K562 (cell line): ENCODE measurements around the gene AIDA. TPM values are rescaled to one million over a fixed set of nuclear protein-coding genes. Genes with fewer than 3 reads are reported as not detected.

Experiments
- CAMTA2 ChIP-seq: fragments of 250-450 bp; sonication (Bioruptor Pico); conservative IDR thresholded peaks from 2 replicates; pipeline ENCODE4 v1.5.1; 2022
- CBX8 ChIP-seq: fragments of 200-600 bp; sonication (generic); IDR thresholded peaks from 2 replicates; pipeline ENCODE4 v1.6.1; 2012; ENCODE audit warnings: borderline replicate concordance, mixed run types, low read depth, mild to moderate bottlenecking, moderate library complexity, mixed read lengths, low read length, control low read depth, inconsistent platforms; ENCODE audit not compliant: poor library complexity, severe bottlenecking; ENCODE audit errors: extremely low read depth
- CGGBP1 ChIP-seq: fragments of 250-450 bp; sonication (Bioruptor Pico); IDR thresholded peaks from 2 replicates; pipeline ENCODE4 v1.9.0; 2021; ENCODE audit warnings: mild to moderate bottlenecking
- ERF ChIP-seq: fragments of 450-650 bp; formaldehyde crosslinking; IDR thresholded peaks from 2 replicates; pipeline ENCODE4 v1.4.0; 2020; ENCODE audit warnings: mild to moderate bottlenecking, mixed read lengths
- ETS1 ChIP-seq: conservative IDR thresholded peaks from 2 replicates; pipeline ENCODE4 v1.6.1; 2011; ENCODE audit warnings: low read depth, mild to moderate bottlenecking, low read length; ENCODE audit not compliant: control insufficient read depth
- FOXP4 ChIP-seq: sonication (generic); formaldehyde crosslinking; IDR thresholded peaks from 2 replicates; pipeline ENCODE4 v1.8.0; 2022; ENCODE audit warnings: mild to moderate bottlenecking, missing genetic modification reagents, borderline replicate concordance
- GTF3C2 ChIP-seq: IDR thresholded peaks from 3 replicates; pipeline ENCODE4 v1.6.1; 2011; ENCODE audit warnings: borderline replicate concordance, mild to moderate bottlenecking, moderate library complexity; ENCODE audit not compliant: insufficient read length; ENCODE audit errors: extremely low read depth
- PTBP1 ChIP-seq: fragments of 200-400 bp; formaldehyde crosslinking; IDR thresholded peaks from 2 replicates; pipeline ENCODE4 v1.6.1; 2017; ENCODE audit warnings: low read depth, low read length
- SETDB1 ChIP-seq: IDR thresholded peaks from one replicate; pipeline ENCODE4 v1.6.1; 2012; ENCODE audit warnings: low read length, control low read depth, inconsistent platforms
- STAG1 ChIP-seq: sonication (generic); formaldehyde crosslinking; IDR thresholded peaks from 2 replicates; pipeline ENCODE4 v1.5.0; 2020; ENCODE audit warnings: missing genetic modification reagents, borderline replicate concordance
- UBTF ChIP-seq, 2 experiments: IDR thresholded peaks; 2 replicates each; pipeline ENCODE4 v1.6.1; 2012; ENCODE audit warnings: improper control_type of control experiment in 2 of 2, low read depth in 2 of 2, low read length in 2 of 2, borderline replicate concordance in 1 of 2
- ZNF740 ChIP-seq, 3 experiments: fragments of 200-800 bp in 1 of 3; sonication (Bioruptor generic) in 1 of 3; sonication (generic) in 1 of 3; formaldehyde crosslinking in 1 of 3; IDR thresholded peaks; 2 replicates each; pipeline versions ENCODE4 v1.6.1 to v1.8.0; 2016 to 2022; ENCODE audit warnings: mild to moderate bottlenecking in 2 of 3, missing compliant biosample characterization in 2 of 3, missing genetic modification characterization in 2 of 3, missing genetic modification reagents in 1 of 3
- polyA plus RNA-seq, 8 experiments: library from polyadenylated mRNA; depleted of rRNA in 4 of 8; stranded (reverse) in 5 of 8; unstranded in 3 of 8; fragments of >200 nt; fragmentation: Nextera tagmentation in 2 of 8; fragmentation: Illumina TruSeq in 1 of 8; extraction: Ambion mirVana in 2 of 8; extraction: Trizol in 1 of 8; gene quantifications; 2 replicates each; pipeline versions ENCODE4 v1.2.1 to v1.2.3, GENCODE V29; 2011 to 2014; ENCODE audit warnings: inconsistent platforms in 1 of 8, missing spikeins in 1 of 8
- total RNA-seq, 7 experiments: library from RNA; depleted of rRNA in 6 of 7; stranded (reverse); fragments of >200 nt in 6 of 7; fragmentation: Illumina TruSeq in 2 of 7; extraction: Trizol in 2 of 7; gene quantifications; 2 replicates each; pipeline versions ENCODE4 v1.2.1 to v1.2.3, GENCODE V29; 2011 to 2021; ENCODE audit warnings: low replicate concordance in 1 of 7

The AIDA gene
- total and polyA plus RNA-seq, 9 of the 15 experiments (the other 6 are each of a cell fraction or from before 2014, with no cell fraction given), result 18.2 to 77.9 (median 24.9) TPM

- TF ChIP-seq PTBP1, result no peak
- peak; percentile 87 to 93; a peak in 3 of 4 replicates for TF ChIP-seq UBTF (IDR thresholded peaks at IDR 0.05; ENCODE audit: borderline replicate concordance in 1 of 2, low read depth in 2 of 2, low read length in 2 of 2)
- TF ChIP-seq FOXP4 (CRISPR knock-in tag), result peak; percentile 59; the same call in 1 of the 2 replicates
- TF ChIP-seq ZNF740 (CRISPR knock-in tag; IDR thresholded peaks at IDR 0.05), result peak; percentile 86; the same call in 1 of the 2 replicates
- no peak for TF ChIP-seq ZNF740 (tag; IDR thresholded peaks at IDR 0.05)
- TF ChIP-seq GTF3C2, result no peak
- no peak for TF ChIP-seq CBX8
- no peak for TF ChIP-seq CGGBP1 (CRISPR knock-in tag)
- TF ChIP-seq STAG1 (CRISPR knock-in tag), result no peak
- TF ChIP-seq SETDB1, result no peak
- no peak for TF ChIP-seq CAMTA2 (CRISPR knock-in tag)
- 0 out of 2 replicates have a peak, but pooled peaks have one; percentile 32 for TF ChIP-seq ERF (CRISPR knock-in tag)
- TF ChIP-seq ETS1, result no peak
Measured at GRCh38 chr1:222711319-222712252, 705 bp downstream of the AIDA start (continued).
